GM21576 (cell line): ENCODE measurements around the gene BRSK2.

ENCODE experiments used
- ATAC-seq: cut with Tn5 transposase; IDR thresholded peaks from one replicate; pipeline ENCODE4 v1.9.1; 2021; ENCODE audit warnings: mild to moderate bottlenecking, moderate library complexity; ENCODE audit not compliant: unreplicated experiment

BRSK2 gene

GRCh38 chr11:1394936-1395772 is 5.4 kb downstream of the BRSK2 start:
- ATAC-seq, result no peak

DNA sequence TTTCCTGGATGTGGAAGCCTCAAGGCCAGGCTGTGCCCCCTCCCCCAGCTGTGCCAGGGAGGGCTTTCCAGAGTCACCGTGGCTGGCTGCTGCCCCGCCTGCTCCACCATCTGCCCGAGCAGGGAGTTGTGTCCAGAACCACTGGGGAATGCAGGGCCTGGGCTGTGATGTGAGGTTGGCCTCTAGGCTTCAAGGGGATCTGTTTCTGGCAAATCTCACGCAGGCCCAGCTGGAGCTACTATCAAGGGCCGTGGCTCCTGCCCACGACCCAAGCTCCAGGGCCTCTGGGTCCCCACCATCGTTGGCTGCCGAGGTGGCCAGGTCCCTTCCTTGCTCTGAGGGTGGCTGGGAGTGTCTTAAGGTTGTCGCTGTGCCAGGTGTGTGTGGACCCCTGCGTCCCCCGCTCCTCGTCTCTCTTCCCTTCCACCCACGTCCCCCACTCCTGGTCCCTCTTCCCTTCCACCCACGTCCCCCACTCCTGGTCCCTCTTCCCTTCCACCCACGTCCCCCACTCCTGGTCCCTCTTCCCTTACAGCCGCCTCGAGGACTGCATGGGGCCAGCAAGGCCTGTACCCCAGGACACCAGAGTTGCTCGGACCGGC is 6.1 kb downstream of the BRSK2 start:
- no peak for ATAC-seq

DNA sequence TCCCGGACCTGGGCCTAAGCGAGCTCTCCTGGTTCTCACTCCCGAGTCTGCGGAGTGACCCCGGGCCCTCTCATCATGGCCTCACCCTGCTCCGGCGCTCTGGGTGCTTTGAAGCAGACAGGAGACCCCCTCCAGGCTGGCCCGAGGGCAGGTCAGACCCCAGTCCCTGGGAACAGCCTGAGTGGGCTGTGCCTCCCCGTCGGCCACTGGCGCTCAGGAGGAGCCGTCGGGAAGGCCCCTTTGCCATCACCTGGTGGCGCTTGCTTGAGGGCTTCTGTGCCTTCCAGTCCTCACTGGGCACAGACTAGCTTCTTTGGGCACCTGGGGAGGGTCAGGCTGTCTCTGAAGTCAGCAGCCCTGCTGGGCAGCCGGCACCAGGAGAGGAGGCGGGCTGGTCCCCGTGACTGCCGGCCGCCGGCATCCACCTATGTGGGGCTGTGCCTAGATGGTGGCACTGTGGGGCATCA is 6.7 kb downstream of the BRSK2 start:
- no peak for ATAC-seq

DNA sequence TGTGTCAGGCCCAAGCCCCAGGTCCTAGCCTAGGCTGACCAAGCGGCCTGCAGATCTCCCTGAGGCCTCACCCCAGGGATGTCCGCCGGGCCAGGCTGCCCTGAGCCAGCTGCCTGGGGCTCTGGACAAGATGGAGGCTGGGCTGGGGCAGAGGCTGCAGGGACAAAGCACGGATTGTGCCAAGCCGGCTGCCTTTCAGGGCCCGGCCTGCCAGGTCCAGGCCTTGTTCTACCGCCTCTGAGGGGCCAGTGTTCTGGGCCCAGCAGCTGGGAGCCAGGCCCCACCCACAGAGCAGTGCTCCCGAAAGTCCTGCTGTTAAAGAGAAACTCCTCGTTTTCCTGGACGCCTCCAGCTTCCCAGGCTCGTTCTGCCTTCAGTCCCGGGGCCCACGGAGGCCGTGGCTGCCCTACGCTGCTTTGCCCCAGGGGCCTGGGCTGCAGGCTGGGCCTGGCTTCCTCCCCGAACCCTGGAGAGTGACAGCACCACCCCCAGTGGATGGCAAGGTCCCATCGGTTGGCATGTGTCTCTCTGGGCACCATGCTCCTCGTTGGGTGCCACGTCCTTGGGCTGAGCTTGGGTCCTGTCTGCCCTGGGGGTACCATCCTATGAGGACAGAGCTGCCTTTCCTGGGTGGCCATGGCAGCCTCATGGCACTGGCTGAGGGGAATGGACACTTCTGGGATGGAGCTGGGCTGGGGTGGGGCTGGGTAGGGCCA is 7.6 kb downstream of the BRSK2 start:
- no peak for ATAC-seq

DNA sequence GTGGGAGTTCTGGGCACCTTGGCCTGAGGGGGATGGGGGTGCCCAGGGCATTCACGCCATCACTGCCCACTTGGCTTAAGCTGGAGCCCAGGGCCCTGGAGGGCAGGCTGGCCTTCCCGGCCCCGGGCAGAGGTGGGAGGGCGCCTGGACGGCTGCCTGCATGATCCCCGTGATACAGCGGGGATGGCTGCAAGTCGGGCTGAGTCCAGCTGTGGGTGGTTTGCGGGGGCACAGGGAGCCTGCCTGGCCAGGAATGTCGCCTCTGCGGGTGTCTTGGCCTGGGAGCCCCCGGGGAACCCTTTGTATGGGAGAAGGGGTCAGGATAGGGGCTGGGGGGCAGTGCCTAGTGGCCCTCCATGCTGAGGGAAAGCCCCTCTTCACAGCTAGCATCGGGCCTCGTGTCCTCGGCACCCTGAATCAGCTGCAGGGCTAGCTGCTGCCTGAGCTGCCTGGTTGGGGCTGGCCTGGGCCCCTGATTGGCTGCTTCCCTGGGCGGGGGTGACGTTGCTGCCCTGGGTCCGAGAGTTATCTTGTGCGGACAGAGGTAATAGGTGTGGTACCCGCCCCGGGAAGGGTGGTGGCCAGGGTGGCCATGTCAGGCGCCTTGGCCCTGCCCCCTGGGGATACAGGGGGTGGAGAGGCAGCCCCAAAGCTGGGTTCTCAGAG is 8.3 kb downstream of the BRSK2 start:
- no peak for ATAC-seq

GRCh38 chr11:1398528-1399235 is 8.9 kb downstream of the BRSK2 start:
- no peak for ATAC-seq

DNA sequence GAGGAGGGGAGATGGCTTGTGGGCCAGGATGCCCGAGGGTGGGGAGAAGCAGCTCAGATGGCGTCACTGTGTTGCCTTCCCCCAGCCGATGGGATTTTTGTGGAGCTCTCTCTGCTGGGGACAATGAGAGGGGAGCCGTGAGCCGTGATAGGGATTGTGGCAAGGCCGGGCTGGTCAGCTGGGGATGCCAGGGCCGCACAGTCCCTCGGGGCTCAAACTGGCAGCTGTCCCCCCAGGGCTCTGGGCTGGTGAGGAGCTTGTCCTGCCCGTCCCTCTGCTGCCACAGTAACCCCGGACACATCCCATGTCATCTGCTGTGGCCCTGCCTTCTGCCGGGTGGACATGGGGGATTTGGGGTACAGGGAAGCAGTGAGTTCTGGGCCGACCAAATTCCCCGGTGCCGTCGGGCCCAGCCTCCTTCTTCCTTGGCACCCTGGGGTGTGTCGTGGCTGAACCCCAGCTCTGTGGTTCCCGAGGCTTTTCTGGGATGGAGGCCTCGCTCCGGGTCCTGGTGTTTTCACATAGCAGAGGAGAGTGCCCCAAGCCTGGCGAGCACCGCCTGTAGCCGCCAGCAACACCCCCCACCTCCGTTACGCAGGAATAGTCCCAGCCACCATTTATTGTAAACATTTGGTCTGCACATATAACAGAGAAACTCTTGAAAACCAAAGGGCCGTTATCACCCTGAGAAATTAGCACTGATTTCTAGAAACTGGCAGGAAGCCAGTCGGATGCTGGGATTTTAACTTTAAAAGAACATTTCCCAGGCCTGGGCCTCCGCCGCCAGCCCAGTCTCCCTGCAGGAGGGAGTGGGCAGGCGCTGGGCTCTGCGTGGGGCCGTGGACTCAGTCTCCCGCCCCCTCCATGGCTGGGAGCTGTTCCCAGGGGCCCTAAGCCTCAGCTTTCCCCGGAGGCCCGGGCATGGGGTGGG is 9.9 kb downstream of the BRSK2 start:
- ATAC-seq, result no peak

GRCh38 chr11:1400317-1401170 is 10.8 kb downstream of the BRSK2 start:
- ATAC-seq, result no peak

DNA sequence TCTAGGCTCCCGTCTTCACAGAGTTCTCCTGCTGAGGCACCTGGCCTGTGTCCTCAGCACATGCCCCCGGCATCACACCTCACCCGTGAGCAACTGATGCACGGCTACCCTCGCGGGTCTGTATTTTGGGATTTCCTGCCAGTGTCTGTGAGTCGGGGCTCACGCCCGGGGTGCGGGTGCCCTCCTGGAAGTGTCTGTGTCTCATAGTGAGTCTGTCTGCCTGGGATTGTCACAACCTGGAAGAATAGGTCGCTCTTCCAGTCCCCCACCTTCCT is 11.4 kb downstream of the BRSK2 start:
- no peak for ATAC-seq

DNA sequence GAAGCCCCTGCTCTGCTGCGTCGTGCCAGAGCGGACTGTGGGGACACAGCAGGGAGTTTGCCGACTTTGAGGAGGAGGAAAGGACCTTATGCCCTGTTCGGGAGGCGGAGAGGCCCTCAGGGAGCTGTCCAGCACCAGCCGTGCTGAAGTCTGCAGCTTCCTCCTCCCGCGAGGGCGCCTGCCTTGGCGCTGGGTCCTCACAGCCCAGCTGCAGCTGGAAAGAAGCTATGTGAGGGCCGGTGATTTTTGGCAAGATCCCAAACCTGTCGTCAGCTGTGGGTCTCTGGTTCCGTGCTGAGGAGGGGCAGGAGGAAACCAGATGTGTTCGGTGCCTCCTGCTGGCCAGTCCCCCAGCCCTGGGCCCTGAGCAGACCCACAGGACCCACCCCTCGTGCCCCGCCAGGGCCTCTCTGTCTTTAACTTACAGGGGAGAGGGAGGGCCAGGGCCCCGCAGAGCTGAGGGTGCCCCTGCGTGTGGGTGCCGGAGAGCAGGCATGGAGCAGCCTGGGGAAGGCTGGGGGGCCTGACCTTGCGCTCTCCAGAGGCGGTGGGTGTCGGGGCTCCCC is 12.0 kb downstream of the BRSK2 start:
- ATAC-seq, result no peak

GRCh38 chr11:1402355-1403077 is 12.8 kb downstream of the BRSK2 start:
- ATAC-seq, result no peak

GRCh38 chr11:1403078-1403620 is 13.4 kb downstream of the BRSK2 start:
- no peak for ATAC-seq

DNA sequence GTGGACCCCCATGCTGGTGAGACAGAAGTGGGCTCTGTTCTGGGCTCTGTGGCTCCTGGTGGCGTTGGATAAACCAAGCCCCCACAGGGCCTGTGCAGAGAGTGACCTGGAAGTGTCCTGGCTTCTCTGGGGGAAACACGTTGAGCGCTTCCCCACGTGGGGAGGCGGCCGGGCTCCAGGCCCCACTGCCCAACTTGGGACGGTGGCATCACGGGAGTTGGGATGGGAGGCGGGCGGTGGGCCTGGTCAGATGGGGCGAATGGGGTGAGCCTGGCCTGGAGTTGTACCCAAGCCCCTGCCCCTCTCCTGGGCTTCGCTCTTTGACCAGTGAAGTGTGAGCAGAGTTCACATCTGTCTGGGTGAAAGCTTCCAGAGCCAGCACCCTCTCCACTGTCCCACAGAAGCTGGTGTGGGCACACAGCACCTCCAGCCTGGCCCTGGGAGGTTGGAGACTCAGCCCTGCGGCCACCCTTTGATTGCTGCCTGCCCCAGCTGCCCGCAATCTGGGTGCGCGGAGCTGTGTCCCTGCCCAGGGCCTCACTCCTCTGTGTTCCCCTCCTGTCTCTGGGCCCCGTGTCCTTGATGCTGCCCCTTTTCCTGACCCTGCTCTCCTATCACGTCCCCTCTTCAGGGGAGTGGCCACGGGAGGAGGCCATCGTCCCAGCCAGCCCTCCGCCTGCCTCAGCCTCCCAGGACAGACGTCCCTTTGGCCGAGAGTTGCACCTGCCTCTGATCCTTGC is 14.2 kb downstream of the BRSK2 start:
- ATAC-seq, result no peak

DNA sequence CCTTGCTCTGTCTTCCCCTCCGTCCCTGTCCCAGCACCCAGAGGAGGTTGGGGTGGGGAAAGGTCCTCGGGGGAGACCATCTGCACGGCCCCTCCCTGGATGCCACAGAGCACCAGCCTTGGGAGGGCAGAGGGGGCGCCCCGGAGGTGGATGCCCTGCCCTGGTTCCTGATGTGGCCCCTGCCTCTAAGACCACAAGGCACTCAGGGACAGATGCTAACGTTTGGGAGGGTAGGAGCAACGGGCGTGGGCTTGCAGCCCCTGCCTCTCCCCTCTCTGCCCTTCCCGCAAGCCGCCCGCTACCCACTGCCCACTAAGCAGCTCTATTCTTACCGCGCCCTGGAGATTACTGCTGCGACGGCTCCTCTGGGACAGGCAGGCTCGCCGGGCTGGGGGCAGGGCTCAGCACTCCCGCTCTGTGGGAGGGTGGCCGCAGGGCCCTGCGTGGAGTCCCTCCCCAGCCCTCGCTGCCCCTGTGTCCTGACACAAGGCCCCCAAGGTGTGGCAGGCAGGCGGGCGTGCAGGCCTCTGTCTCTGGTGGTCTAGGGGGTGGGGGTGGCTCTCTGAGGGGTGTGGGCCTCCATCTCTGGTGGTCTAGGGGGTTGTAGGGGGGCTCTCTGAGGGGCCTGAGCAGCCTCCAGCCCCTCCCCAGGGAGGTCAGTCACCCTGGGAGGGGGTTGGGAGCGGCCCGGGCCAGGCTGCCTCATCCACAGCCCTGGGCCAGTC is 14.9 kb downstream of the BRSK2 start:
- ATAC-seq, result no peak

GRCh38 chr11:1405186-1406020 is 15.7 kb downstream of the BRSK2 start:
- ATAC-seq, result no peak
